ENCODE data around the gene SNX30.

Gene SNX30

GRCh38 chr9:112852741-112853504, 102.4 kb downstream of the SNX30 start:
- DNase-seq (ENCODE audit: extremely low spot score): no peak
- POLR2A ChIA-PET: no interaction called here
- CTCF ChIA-PET: no interaction called here
- no peak for TF ChIP-seq ZNF384 (IDR thresholded peaks at IDR 0.05)
- TF ChIP-seq PKNOX1 (IDR thresholded peaks at IDR 0.05): 0 out of 2 replicates have a peak, but pooled peaks have one; percentile 4

- POLR2A ChIA-PET: no interaction called here
- no peak for DNase-seq (ENCODE audit: extremely low spot score)
- TF ChIP-seq CTBP1 (IDR thresholded peaks at IDR 0.05; ENCODE audit: borderline replicate concordance) (no peak), PKNOX1 (IDR thresholded peaks at IDR 0.05) (no peak), FOXM1 (IDR thresholded peaks at IDR 0.05; ENCODE audit: borderline replicate concordance) (no peak), TARDBP (IDR thresholded peaks at IDR 0.05) (no peak), FOXA1 (IDR thresholded peaks at IDR 0.05) (no peak), BHLHE40 (IDR thresholded peaks at IDR 0.05; ENCODE audit: borderline replicate concordance) (no peak), FOXK2 (IDR thresholded peaks at IDR 0.05) (no peak), NFRKB (IDR thresholded peaks at IDR 0.05) (no peak), L3MBTL2 (conservative IDR thresholded peaks at IDR 0.05) (no peak), ELF4 (IDR thresholded peaks at IDR 0.05) (no peak), SUZ12 (IDR thresholded peaks at IDR 0.05) (no peak), ARNT (IDR thresholded peaks at IDR 0.05) (no peak)
- CTCF ChIA-PET: no interaction called here
Measured at GRCh38 chr9:112853882-112854585, 103.5 kb downstream of the SNX30 start.

GRCh38 chr9:112854657-112855056, 104.1 kb downstream of the SNX30 start:
- no peak for DNase-seq (ENCODE audit: extremely low spot score)
- TF ChIP-seq SP1 (IDR thresholded peaks at IDR 0.05): no peak
- TF ChIP-seq BHLHE40 (IDR thresholded peaks at IDR 0.05; ENCODE audit: borderline replicate concordance): no peak
- no peak for TF ChIP-seq FOXM1 (IDR thresholded peaks at IDR 0.05; ENCODE audit: borderline replicate concordance)
- no peak for TF ChIP-seq FOXA1 (IDR thresholded peaks at IDR 0.05)
- TF ChIP-seq PKNOX1 (IDR thresholded peaks at IDR 0.05): no peak
- TF ChIP-seq ELF4 (IDR thresholded peaks at IDR 0.05): no peak
- no peak for TF ChIP-seq SUZ12 (IDR thresholded peaks at IDR 0.05)
- TF ChIP-seq CTBP1 (IDR thresholded peaks at IDR 0.05; ENCODE audit: borderline replicate concordance): no peak
- no peak for TF ChIP-seq ARNT (IDR thresholded peaks at IDR 0.05)
- TF ChIP-seq L3MBTL2 (conservative IDR thresholded peaks at IDR 0.05): no peak
- no peak for TF ChIP-seq FOXK2 (IDR thresholded peaks at IDR 0.05)
- no peak for TF ChIP-seq LEF1 (IDR thresholded peaks at IDR 0.05; ENCODE audit: borderline replicate concordance)
- TF ChIP-seq NFRKB (IDR thresholded peaks at IDR 0.05): no peak
- no peak for TF ChIP-seq ZNF384 (IDR thresholded peaks at IDR 0.05)
- POLR2A ChIA-PET: no interaction called here
- CTCF ChIA-PET: interaction anchor here (0.6 kb wide), 1 partner anchor 1510 kb away, joined by 5 read pairs; no protein-coding TSS in a partner anchor

- no peak for DNase-seq (ENCODE audit: extremely low spot score)
- CTCF ChIA-PET: no interaction called here
- POLR2A ChIA-PET: no interaction called here
- no peak for TF ChIP-seq FOXA1 (IDR thresholded peaks at IDR 0.05)
- no peak for TF ChIP-seq ZNF384 (IDR thresholded peaks at IDR 0.05)
- no peak for TF ChIP-seq HDGF (IDR thresholded peaks at IDR 0.05; ENCODE audit: borderline replicate concordance)
- no peak for TF ChIP-seq CTBP1 (IDR thresholded peaks at IDR 0.05; ENCODE audit: borderline replicate concordance)
- TF ChIP-seq PKNOX1 (IDR thresholded peaks at IDR 0.05): no peak
- no peak for TF ChIP-seq LEF1 (IDR thresholded peaks at IDR 0.05; ENCODE audit: borderline replicate concordance)
- TF ChIP-seq ARNT (IDR thresholded peaks at IDR 0.05): no peak
- TF ChIP-seq SUZ12 (IDR thresholded peaks at IDR 0.05): no peak
Measured at GRCh38 chr9:112856200-112856599, 105.6 kb downstream of the SNX30 start.

- POLR2A ChIA-PET: no interaction called here
- TF ChIP-seq BHLHE40 (IDR thresholded peaks at IDR 0.05; ENCODE audit: borderline replicate concordance) (no peak), FOXM1 (IDR thresholded peaks at IDR 0.05; ENCODE audit: borderline replicate concordance) (no peak), SUZ12 (IDR thresholded peaks at IDR 0.05) (no peak), ZNF384 (IDR thresholded peaks at IDR 0.05) (no peak), LEF1 (IDR thresholded peaks at IDR 0.05; ENCODE audit: borderline replicate concordance) (no peak), FOXK2 (IDR thresholded peaks at IDR 0.05) (no peak), PKNOX1 (IDR thresholded peaks at IDR 0.05) (no peak), TARDBP (IDR thresholded peaks at IDR 0.05) (no peak), ARNT (IDR thresholded peaks at IDR 0.05) (no peak), FOXA1 (IDR thresholded peaks at IDR 0.05) (no peak), L3MBTL2 (conservative IDR thresholded peaks at IDR 0.05) (no peak), SP1 (IDR thresholded peaks at IDR 0.05) (no peak), ELF4 (IDR thresholded peaks at IDR 0.05) (no peak)
- CTCF ChIA-PET: no interaction called here
- DNase-seq (ENCODE audit: extremely low spot score): no peak
Measured at GRCh38 chr9:112856843-112857242, 106.3 kb downstream of the SNX30 start.

All from HEK293T (cell line).